ENCODE data around the gene IP6K1.
"Not testable (repeated sequence)": the region's sequence is repeated elsewhere in the genome, so short reads cannot be mapped to it uniquely, and the experiment has no call there.

DNA sequence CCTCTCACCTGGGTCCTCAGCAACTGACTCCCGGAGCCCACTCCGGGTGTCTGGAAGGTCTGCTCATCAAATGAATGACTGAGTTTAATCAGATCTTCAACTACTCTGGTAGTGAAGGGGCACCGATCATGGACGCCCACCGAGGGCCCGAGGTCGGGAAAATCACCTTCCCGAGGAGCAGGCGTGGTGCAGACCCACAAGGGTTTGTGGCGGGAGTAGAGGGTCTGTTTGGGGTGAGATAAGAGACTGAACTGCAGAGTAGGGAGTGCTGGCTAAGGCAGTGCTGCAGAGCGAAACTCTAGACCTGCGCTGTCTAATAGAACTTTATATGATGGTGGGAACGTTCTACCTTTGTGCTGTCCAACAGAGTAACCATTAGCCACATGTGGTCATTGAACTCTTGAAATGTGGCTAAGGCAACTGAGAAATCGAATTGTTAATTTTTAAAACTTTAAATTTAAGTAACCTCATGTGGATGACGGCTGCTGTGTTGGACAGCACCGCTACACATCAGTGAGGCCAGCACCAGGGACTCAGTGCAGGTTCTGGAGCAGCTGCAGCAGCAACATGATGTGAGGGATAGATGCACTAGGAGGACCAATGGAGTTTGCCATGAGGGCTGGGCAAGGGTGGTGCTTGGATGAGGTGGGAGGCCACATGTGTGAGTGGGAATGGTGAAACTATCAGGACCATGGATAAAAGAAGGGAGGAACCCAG lies 96.3 kb downstream of the IP6K1 start:
- TF ChIP-seq, protein P1, sequence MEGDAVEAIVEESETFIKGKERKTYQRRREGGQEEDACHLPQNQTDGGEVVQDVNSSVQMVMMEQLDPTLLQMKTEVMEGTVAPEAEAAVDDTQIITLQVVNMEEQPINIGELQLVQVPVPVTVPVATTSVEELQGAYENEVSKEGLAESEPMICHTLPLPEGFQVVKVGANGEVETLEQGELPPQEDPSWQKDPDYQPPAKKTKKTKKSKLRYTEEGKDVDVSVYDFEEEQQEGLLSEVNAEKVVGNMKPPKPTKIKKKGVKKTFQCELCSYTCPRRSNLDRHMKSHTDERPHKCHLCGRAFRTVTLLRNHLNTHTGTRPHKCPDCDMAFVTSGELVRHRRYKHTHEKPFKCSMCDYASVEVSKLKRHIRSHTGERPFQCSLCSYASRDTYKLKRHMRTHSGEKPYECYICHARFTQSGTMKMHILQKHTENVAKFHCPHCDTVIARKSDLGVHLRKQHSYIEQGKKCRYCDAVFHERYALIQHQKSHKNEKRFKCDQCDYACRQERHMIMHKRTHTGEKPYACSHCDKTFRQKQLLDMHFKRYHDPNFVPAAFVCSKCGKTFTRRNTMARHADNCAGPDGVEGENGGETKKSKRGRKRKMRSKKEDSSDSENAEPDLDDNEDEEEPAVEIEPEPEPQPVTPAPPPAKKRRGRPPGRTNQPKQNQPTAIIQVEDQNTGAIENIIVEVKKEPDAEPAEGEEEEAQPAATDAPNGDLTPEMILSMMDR (IDR thresholded peaks at IDR 0.05 in 4 of 5, conservative IDR thresholded peaks at IDR 0.05 in 1 of 5) = not testable (repeated sequence)
- not testable (repeated sequence) for TF ChIP-seq POLR2A (IDR thresholded peaks at IDR 0.05)

All from gastrocnemius medialis (tissue), 4 donors.